H9 (cell line): ENCODE data around the gene DERA. TPM values are rescaled to one million over a fixed set of nuclear protein-coding genes. Genes with fewer than 3 reads are reported as not detected.

Experiments used
- DNase-seq: peaks from one replicate; pipeline ENCODE4 v3.0.0-alpha.2; 2017
- H2AFZ ChIP-seq: one replicate; pipeline ENCODE4 v1.6.1; 2013; ENCODE audit warnings: mild to moderate bottlenecking, low read length, control low read depth, moderate library complexity
- H2AK5ac ChIP-seq: 2 replicates; pipeline ENCODE4 v1.6.1; 2013; ENCODE audit warnings: low read length, control low read depth, mixed read lengths; ENCODE audit not compliant: insufficient read length
- H2BK120ac ChIP-seq: one replicate; pipeline ENCODE4 v1.6.1; 2013; ENCODE audit warnings: low read depth, mild to moderate bottlenecking, low read length, control low read depth, inconsistent platforms; ENCODE audit not compliant: poor library complexity, severe bottlenecking
- H2BK12ac ChIP-seq: 2 replicates; pipeline ENCODE4 v1.6.1; 2013; ENCODE audit warnings: low read length, control low read depth, mixed read lengths, low read depth; ENCODE audit not compliant: insufficient read length
- H2BK15ac ChIP-seq: 2 replicates; pipeline ENCODE4 v1.6.1; 2013; ENCODE audit warnings: low read depth, low read length, control low read depth
- H2BK20ac ChIP-seq: one replicate; pipeline ENCODE4 v1.6.1; 2013; ENCODE audit warnings: low read depth, mild to moderate bottlenecking, low read length, control low read depth, inconsistent platforms; ENCODE audit not compliant: poor library complexity, severe bottlenecking
- H2BK5ac ChIP-seq: 2 replicates; pipeline ENCODE4 v1.6.1; 2013; ENCODE audit warnings: low read length, control low read depth, mixed read lengths; ENCODE audit not compliant: insufficient read length
- H3K14ac ChIP-seq: 2 replicates; pipeline ENCODE4 v1.6.1; 2013; ENCODE audit warnings: low read length, control low read depth; ENCODE audit not compliant: insufficient read depth
- H3K18ac ChIP-seq: 2 replicates; pipeline ENCODE4 v1.6.1; 2013; ENCODE audit warnings: low read depth, mild to moderate bottlenecking, mixed read lengths, low read length, control low read depth; ENCODE audit not compliant: insufficient read length
- H3K23ac ChIP-seq: 2 replicates; pipeline ENCODE4 v1.6.1; 2013; ENCODE audit warnings: low read length, control low read depth, mixed read lengths, low read depth; ENCODE audit not compliant: insufficient read length
- H3K23me2 ChIP-seq: 2 replicates; pipeline ENCODE4 v1.6.1; 2013; ENCODE audit warnings: low read depth, mild to moderate bottlenecking, mixed read lengths, low read length, control low read depth; ENCODE audit not compliant: insufficient read length, poor library complexity, severe bottlenecking
- H3K27ac ChIP-seq: 2 replicates; pipeline ENCODE4 v1.5.1; 2013; ENCODE audit warnings: low read length, control low read depth, mixed read lengths, low read depth; ENCODE audit not compliant: insufficient read length
- H3K27me3 ChIP-seq: 2 replicates; pipeline ENCODE4 v1.6.1; 2013; ENCODE audit warnings: low read length, control low read depth, inconsistent platforms; ENCODE audit not compliant: insufficient read depth
- H3K4ac ChIP-seq: 2 replicates; pipeline ENCODE4 v1.6.1; 2013; ENCODE audit warnings: low read depth, mild to moderate bottlenecking, control low read depth, inconsistent platforms, low read length, moderate library complexity
- H3K4me1 ChIP-seq: 2 replicates; pipeline ENCODE4 v1.6.1; 2013; ENCODE audit warnings: low read length, control low read depth, inconsistent platforms; ENCODE audit not compliant: insufficient read depth
- H3K4me2 ChIP-seq: 2 replicates; pipeline ENCODE4 v1.6.1; 2013; ENCODE audit warnings: low read length, control low read depth, mixed read lengths; ENCODE audit not compliant: insufficient read length, insufficient read depth
- H3K56ac ChIP-seq: 2 replicates; pipeline ENCODE4 v1.6.1; 2013; ENCODE audit warnings: low read depth, mild to moderate bottlenecking, mixed read lengths, low read length, control low read depth; ENCODE audit not compliant: insufficient read length
- H3K79me1 ChIP-seq: 2 replicates; pipeline ENCODE4 v1.6.1; 2013; ENCODE audit warnings: low read depth, mild to moderate bottlenecking, moderate library complexity, low read length, control low read depth, inconsistent platforms; ENCODE audit not compliant: insufficient read depth, poor library complexity, severe bottlenecking
- H3K79me2 ChIP-seq: 2 replicates; pipeline ENCODE4 v1.6.1; 2013; ENCODE audit warnings: low read length, control low read depth, inconsistent platforms; ENCODE audit not compliant: insufficient read depth
- H3K9ac ChIP-seq: 2 replicates; pipeline ENCODE4 v1.6.1; 2013; ENCODE audit warnings: low read length, control low read depth, mixed read lengths; ENCODE audit not compliant: insufficient read length; ENCODE audit errors: extremely low read depth
- H3K9me3 ChIP-seq: one replicate; pipeline ENCODE4 v1.6.1; 2013; ENCODE audit warnings: low read depth, low read length, inconsistent platforms; ENCODE audit not compliant: control insufficient read depth
- H3T11ph ChIP-seq: one replicate; pipeline ENCODE4 v1.6.1; 2013; ENCODE audit warnings: mild to moderate bottlenecking, low read length, control low read depth, inconsistent platforms
- H4K20me1 ChIP-seq: one replicate; pipeline ENCODE4 v1.6.1; 2013; ENCODE audit not compliant: control insufficient read depth, insufficient read length, insufficient read depth
- H4K5ac ChIP-seq: 2 replicates; pipeline ENCODE4 v1.6.1; 2013; ENCODE audit warnings: low read depth, mild to moderate bottlenecking, mixed read lengths, low read length, control low read depth; ENCODE audit not compliant: insufficient read length
- H4K8ac ChIP-seq: replicated peaks from 2 replicates; pipeline ENCODE4 v1.6.1; 2013; ENCODE audit warnings: low read length, control low read depth, mixed read lengths, low read depth; ENCODE audit not compliant: insufficient read length
- H4K91ac ChIP-seq: 2 replicates; pipeline ENCODE4 v1.6.1; 2013; ENCODE audit warnings: low read depth, mild to moderate bottlenecking, moderate library complexity, mixed read lengths, low read length, control low read depth; ENCODE audit not compliant: insufficient read length
- H3K27ac Mint-ChIP-seq, 3 experiments: 2 replicates in 2 of 3; 3 replicates in 1 of 3; pipeline ENCODE4 v1.8.0; 2020 to 2021; ENCODE audit warnings: mixed read lengths in 3 of 3, mild to moderate bottlenecking in 1 of 3, moderate library complexity in 1 of 3
- H3K27me3 Mint-ChIP-seq: 2 replicates; pipeline ENCODE4 v1.8.0; 2021; ENCODE audit warnings: low read depth, mild to moderate bottlenecking, moderate library complexity, mixed read lengths
- H3K36me3 Mint-ChIP-seq, 3 experiments: 2 replicates in 2 of 3; 3 replicates in 1 of 3; pipeline ENCODE4 v1.8.0; 2020 to 2021; ENCODE audit warnings: low read depth in 3 of 3, mixed read lengths in 3 of 3; ENCODE audit not compliant: insufficient read depth in 1 of 3
- H3K4me1 Mint-ChIP-seq, 2 experiments: 2 replicates each; pipeline ENCODE4 v1.8.0; 2020; ENCODE audit warnings: mixed read lengths in 2 of 2
- H3K4me3 Mint-ChIP-seq, 2 experiments: 2 replicates in 1 of 2; 3 replicates in 1 of 2; pipeline ENCODE4 v1.8.0; 2020 to 2021; ENCODE audit warnings: mild to moderate bottlenecking in 2 of 2, mixed read lengths in 2 of 2, moderate library complexity in 1 of 2
- H3K9me3 Mint-ChIP-seq, 2 experiments: 2 replicates in 1 of 2; 3 replicates in 1 of 2; pipeline ENCODE4 v1.8.0; 2020; ENCODE audit warnings: mild to moderate bottlenecking in 2 of 2, mixed read lengths in 2 of 2, moderate library complexity in 1 of 2
- CTCF ChIP-seq: fragments of 200-600 bp; sonication (generic); conservative IDR thresholded peaks from 3 replicates; pipeline ENCODE4 v1.8.0; 2021; ENCODE audit warnings: antibody characterized with exemption, mild to moderate bottlenecking
- WGBS: extraction: QIAGEN DNeasy Blood & Tissue Kit; methylation state at CpG from one replicate; pipeline ENCODE4 v1.1.7; 2013; ENCODE audit warnings: missing lambda C conversion rate, low lambda C conversion rate, mixed read lengths; ENCODE audit not compliant: insufficient read length; ENCODE audit errors: extremely low coverage; 5-methylcytosine and 5-hydroxymethylcytosine counted together
- total RNA-seq: library from RNA; stranded (reverse); gene quantifications from 2 replicates; pipeline ENCODE4 v1.2.1, GENCODE V29; 2021

Gene DERA
- total RNA-seq, 1 experiment from 2014 or later, result 20.9 TPM

- peaks cover 1% of the 10 kb centered on the region; the same call in 1 of the 2 replicates for H3K4me1 ChIP-seq
- H2BK12ac ChIP-seq, result no peak overlapping the region
- H3T11ph ChIP-seq, result no peak overlapping the region
- no peak overlapping the region for H3K14ac ChIP-seq
- H4K20me1 ChIP-seq, result no peaks in the 10 kb centered on the region
- no peak for DNase-seq
- no peak overlapping the region for H3K4me3 Mint-ChIP-seq
- no peak overlapping the region for H2AFZ ChIP-seq
- no peaks in the 10 kb centered on the region for H3K9me3 ChIP-seq
- H3K27me3 ChIP-seq, result no peaks in the 10 kb centered on the region
- H3K23me2 ChIP-seq, result no peaks in the 10 kb centered on the region
- no peaks in the 10 kb centered on the region for H3K79me2 ChIP-seq
- no peak overlapping the region for H3K9ac ChIP-seq
- H4K91ac ChIP-seq, result no peak overlapping the region
- H2BK15ac ChIP-seq, result no peak overlapping the region
- no peaks in the 10 kb centered on the region for H3K27me3 Mint-ChIP-seq
- H2BK5ac ChIP-seq, result no peak overlapping the region
- H3K18ac ChIP-seq, result no peak overlapping the region
- no peak overlapping the region for H3K4me2 ChIP-seq
- no peak overlapping the region for H3K27ac Mint-ChIP-seq
- H3K4me1 Mint-ChIP-seq, result peaks cover 14% of the 10 kb centered on the region in 2 experiments
- H3K36me3 Mint-ChIP-seq, result peaks cover 0 to 7% (median 4%) of the 10 kb centered on the region in 3 experiments; a peak in 3 of 7 replicates
- TF ChIP-seq CTCF, result no peak
- no peak overlapping the region for H3K4ac ChIP-seq
- H2BK20ac ChIP-seq, result no peak overlapping the region
- no peak overlapping the region for H2AK5ac ChIP-seq
- H3K9me3 Mint-ChIP-seq, result no peaks in the 10 kb centered on the region
- H3K56ac ChIP-seq, result no peak overlapping the region
- no peaks in the 10 kb centered on the region for H3K79me1 ChIP-seq
- H4K5ac ChIP-seq, result no peak overlapping the region
- no peak overlapping the region for H3K27ac ChIP-seq
- no peak overlapping the region for H2BK120ac ChIP-seq
- no peak overlapping the region for H4K8ac ChIP-seq
- H3K23ac ChIP-seq, result no peak overlapping the region
- no CpG with 5 or more reads among the region's 5 CpGs for WGBS
Observed at GRCh38 chr12:15982071-15982470, 70.9 kb downstream of the DERA start.
